Glutamatergic neuron (in vitro differentiated cells): Measurements from ENCODE around the gene AGRN. TPM values are rescaled to one million over a fixed set of nuclear protein-coding genes. Genes with fewer than 3 reads are reported as not detected.
A peak's percentile ranks its signal among the peaks of the same experiment; 100 is the strongest.

Source experiments
- DNase-seq: peaks from one replicate; pipeline ENCODE4 v3.0.0; 2022
- H3K27ac Mint-ChIP-seq: one replicate; pipeline ENCODE4 v1.8.0; 2020; ENCODE audit warnings: mild to moderate bottlenecking, mixed read lengths, inconsistent platforms; ENCODE audit not compliant: unreplicated experiment
- H3K27me3 Mint-ChIP-seq: one replicate; pipeline ENCODE4 v1.8.0; 2020; ENCODE audit warnings: mild to moderate bottlenecking, moderate library complexity, mixed read lengths, inconsistent platforms; ENCODE audit not compliant: unreplicated experiment
- H3K36me3 Mint-ChIP-seq: one replicate; pipeline ENCODE4 v1.8.0; 2020; ENCODE audit warnings: mild to moderate bottlenecking, mixed read lengths, inconsistent platforms; ENCODE audit not compliant: unreplicated experiment
- H3K4me1 Mint-ChIP-seq: one replicate; pipeline ENCODE4 v1.8.0; 2020; ENCODE audit warnings: mild to moderate bottlenecking, low read depth, mixed read lengths, inconsistent platforms; ENCODE audit not compliant: unreplicated experiment
- H3K4me3 Mint-ChIP-seq: one replicate; pipeline ENCODE4 v1.8.0; 2020; ENCODE audit warnings: mild to moderate bottlenecking, mixed read lengths, inconsistent platforms; ENCODE audit not compliant: unreplicated experiment
- H3K9me3 Mint-ChIP-seq: one replicate; pipeline ENCODE4 v1.8.0; 2020; ENCODE audit warnings: mild to moderate bottlenecking, moderate library complexity, mixed read lengths, inconsistent platforms; ENCODE audit not compliant: unreplicated experiment
- CTCF ChIP-seq: fragments of 200-600 bp; sonication (generic); IDR thresholded peaks from one replicate; pipeline ENCODE4 v1.5.0; 2021; ENCODE audit not compliant: partially characterized antibody, unreplicated experiment
- total RNA-seq: library from RNA; stranded (reverse); fragmentation: NEBNext Ultra II Directional; extraction: Animal tissue kit (Norgen Biotek cat#: 25700); gene quantifications from one replicate; pipeline ENCODE4 v1.2.1, GENCODE V29; 2021; ENCODE audit not compliant: unreplicated experiment

Gene AGRN
- total RNA-seq, 1 donor from 2014 or later = 914 TPM

- no peak overlapping the region for H3K27ac Mint-ChIP-seq
Measured at GRCh38 chr1:1042835-1043234, 22.9 kb downstream of the AGRN start.

GRCh38 chr1:1043411-1043810 is 23.5 kb downstream of the AGRN start:
- Mint-ChIP-seq H3K27ac (no peak overlapping the region), H3K4me3 (peak overlapping the region; percentile 34), H3K27me3 (peaks cover 17% of the 10 kb centered on the region)

More at GRCh38 chr1:1042835-1043234, 22.9 kb downstream of the AGRN start:
- Mint-ChIP-seq H3K36me3 (peaks cover 4% of the 10 kb centered on the region), H3K4me3 (peak overlapping the region; percentile 34), H3K4me1 (peaks cover 11% of the 10 kb centered on the region), H3K9me3 (peaks cover 12% of the 10 kb centered on the region), H3K27me3 (peaks cover 17% of the 10 kb centered on the region)
- TF ChIP-seq CTCF = no peak
- DNase-seq = no peak

GRCh38 chr1:1043921-1044320 is 24.0 kb downstream of the AGRN start:
- peaks cover 4% of the 10 kb centered on the region for H3K36me3 Mint-ChIP-seq
- no peak for DNase-seq
- no peak overlapping the region for H3K4me3 Mint-ChIP-seq
- H3K9me3 Mint-ChIP-seq = peaks cover 11% of the 10 kb centered on the region
- TF ChIP-seq CTCF = no peak
- peaks cover 5% of the 10 kb centered on the region for H3K4me1 Mint-ChIP-seq
- H3K27me3 Mint-ChIP-seq = peaks cover 17% of the 10 kb centered on the region
- no peak overlapping the region for H3K27ac Mint-ChIP-seq

More at GRCh38 chr1:1043411-1043810, 23.5 kb downstream of the AGRN start:
- H3K36me3 Mint-ChIP-seq = peaks cover 4% of the 10 kb centered on the region
- H3K9me3 Mint-ChIP-seq = peaks cover 10% of the 10 kb centered on the region
- no peak for DNase-seq
- peaks cover 9% of the 10 kb centered on the region for H3K4me1 Mint-ChIP-seq
- no peak for TF ChIP-seq CTCF

GRCh38 chr1:1044455-1045078 is 24.6 kb downstream of the AGRN start:
- H3K27me3 Mint-ChIP-seq = peaks cover 15% of the 10 kb centered on the region
- no peak for TF ChIP-seq CTCF
- H3K4me1 Mint-ChIP-seq = peaks cover under 1% of the 10 kb centered on the region
- peak overlapping the region; percentile 33 for H3K27ac Mint-ChIP-seq
- H3K9me3 Mint-ChIP-seq = peaks cover 11% of the 10 kb centered on the region
- peaks cover 4% of the 10 kb centered on the region for H3K36me3 Mint-ChIP-seq
- DNase-seq = no peak
- peak overlapping the region; percentile 55 for H3K4me3 Mint-ChIP-seq

- DNase-seq = no peak
- no peak for TF ChIP-seq CTCF
- Mint-ChIP-seq H3K4me1 (no peaks in the 10 kb centered on the region), H3K36me3 (peaks cover 4% of the 10 kb centered on the region), H3K9me3 (peaks cover 11% of the 10 kb centered on the region), H3K27me3 (peaks cover 12% of the 10 kb centered on the region), H3K27ac (no peak overlapping the region), H3K4me3 (no peak overlapping the region)
Measured at GRCh38 chr1:1045129-1045528, 25.2 kb downstream of the AGRN start.
